Astrocyte (in vitro differentiated cells and primary cell): ENCODE measurements around the gene HNF1A.

ENCODE experiments used
- EZH2 ChIP-seq: IDR thresholded peaks from 2 replicates; pipeline ENCODE4 v1.6.1; 2012; ENCODE audit warnings: mild to moderate bottlenecking, low read length, inconsistent platforms; ENCODE audit not compliant: insufficient read depth
- TF ChIP-seq, protein P1 (sequence below): IDR thresholded peaks from 2 replicates; pipeline ENCODE4 v1.5.1; 2011; ENCODE audit warnings: low read depth, mild to moderate bottlenecking, inconsistent platforms, low read length, moderate library complexity; ENCODE audit not compliant: insufficient read depth

DNA sequence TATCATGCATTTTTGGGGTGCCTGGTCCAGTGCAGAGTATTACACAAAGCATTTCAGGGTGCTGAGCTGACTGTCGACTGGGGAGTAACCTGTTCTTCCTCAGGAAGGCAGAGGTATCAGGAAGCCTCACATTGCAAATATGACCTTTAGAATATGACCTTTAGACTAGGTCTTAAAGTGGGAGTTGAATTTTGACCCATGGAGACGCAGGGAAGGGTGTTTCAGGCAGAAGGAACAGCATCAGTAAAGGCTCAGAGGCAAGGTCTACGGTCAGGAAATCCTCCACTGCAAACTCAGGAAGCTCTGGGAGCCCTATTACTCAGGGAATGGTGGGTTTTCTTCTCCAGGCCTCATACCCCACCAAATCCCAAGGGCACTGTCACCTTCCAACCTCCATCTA, 11.3 kb downstream of the HNF1A start:
- TF ChIP-seq, protein P1, sequence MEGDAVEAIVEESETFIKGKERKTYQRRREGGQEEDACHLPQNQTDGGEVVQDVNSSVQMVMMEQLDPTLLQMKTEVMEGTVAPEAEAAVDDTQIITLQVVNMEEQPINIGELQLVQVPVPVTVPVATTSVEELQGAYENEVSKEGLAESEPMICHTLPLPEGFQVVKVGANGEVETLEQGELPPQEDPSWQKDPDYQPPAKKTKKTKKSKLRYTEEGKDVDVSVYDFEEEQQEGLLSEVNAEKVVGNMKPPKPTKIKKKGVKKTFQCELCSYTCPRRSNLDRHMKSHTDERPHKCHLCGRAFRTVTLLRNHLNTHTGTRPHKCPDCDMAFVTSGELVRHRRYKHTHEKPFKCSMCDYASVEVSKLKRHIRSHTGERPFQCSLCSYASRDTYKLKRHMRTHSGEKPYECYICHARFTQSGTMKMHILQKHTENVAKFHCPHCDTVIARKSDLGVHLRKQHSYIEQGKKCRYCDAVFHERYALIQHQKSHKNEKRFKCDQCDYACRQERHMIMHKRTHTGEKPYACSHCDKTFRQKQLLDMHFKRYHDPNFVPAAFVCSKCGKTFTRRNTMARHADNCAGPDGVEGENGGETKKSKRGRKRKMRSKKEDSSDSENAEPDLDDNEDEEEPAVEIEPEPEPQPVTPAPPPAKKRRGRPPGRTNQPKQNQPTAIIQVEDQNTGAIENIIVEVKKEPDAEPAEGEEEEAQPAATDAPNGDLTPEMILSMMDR: no peak
- TF ChIP-seq EZH2: no peak
